Measurements from ENCODE around the gene DEPDC5. TPM values are rescaled to one million over a fixed set of nuclear protein-coding genes. Genes with fewer than 3 reads are reported as not detected.

DEPDC5 gene
- total and polyA plus RNA-seq, 10 of the 15 experiments (the other 5 are each of a cell fraction or from before 2014, with no cell fraction given) = 3.0 to 38.9 (median 22.8) TPM

GRCh38 chr22:31940506-31940905 lies 186.7 kb downstream of the DEPDC5 start:
- Histone ChIP-seq H3K36me3 (ENCODE audit: control insufficient read depth in 2 of 2, insufficient read depth in 2 of 2, low read length in 1 of 2) (no peaks in the 10 kb centered on the region), H3K79me2 (ENCODE audit: control insufficient read depth, insufficient read depth, low read length) (peaks cover 11% of the 10 kb centered on the region), H4K20me1 (ENCODE audit: control insufficient read depth, insufficient read depth) (no peaks in the 10 kb centered on the region), H3K9me3 (replicated peaks; ENCODE audit: control insufficient read depth, insufficient read depth, low read length) (no peaks in the 10 kb centered on the region), H3K4me3 (no peak overlapping the region), H3K27ac (ENCODE audit: control insufficient read depth, insufficient read depth) (no peak overlapping the region), H3K4me2 (ENCODE audit: control insufficient read depth, insufficient read depth) (no peak overlapping the region), H3K4me1 (ENCODE audit: control insufficient read depth, insufficient read depth, low read length) (peaks cover 5% of the 10 kb centered on the region; the same call in 1 of the 2 replicates), H3K27me3 (replicated peaks in 1 of 2; ENCODE audit: control insufficient read depth in 2 of 2, insufficient read depth in 2 of 2, low read length in 1 of 2) (peaks cover 0 to 2% of the 10 kb centered on the region in 2 experiments; a peak in 1 of 4 replicates), H2AFZ (ENCODE audit: control insufficient read depth, low read depth, low read length) (no peak overlapping the region), H3K9ac (ENCODE audit: control insufficient read depth, insufficient read depth, low read length) (no peak overlapping the region)
- no peak for FAIRE-seq
- intact Hi-C loops (cut with micrococcal nuclease; ENCODE audit: unreplicated experiment) (no loop called here), in situ Hi-C loops (cut with MboI) (no loop called here)
- RAD21 ChIA-PET (ENCODE audit: unreplicated experiment) = no interaction called here
- WGBS (ENCODE audit: insufficient coverage, insufficient replicate concordance, low lambda C conversion rate, missing lambda C conversion rate) = 58% methylated on average over 9 of the region's 9 CpGs
- TF ChIP-seq NKRF (conservative IDR thresholded peaks at IDR 0.05) (no peak), YY1 (IDR thresholded peaks at IDR 0.05; ENCODE audit: low read depth, low read length) (no peak), SREBF1 (IDR thresholded peaks at IDR 0.05; ENCODE audit: low read length) (no peak), ZNF622 (IDR thresholded peaks at IDR 0.05) (no peak), ZBED1 (IDR thresholded peaks at IDR 0.05; ENCODE audit: borderline replicate concordance) (no peak), CHD4 (IDR thresholded peaks at IDR 0.05) (no peak), CBX5 (IDR thresholded peaks at IDR 0.05; ENCODE audit: low read depth) (no peak), SMARCA5 (IDR thresholded peaks at IDR 0.05) (no peak), STAT1 (conservative IDR thresholded peaks at IDR 0.05) (no peak), KLF5 (IDR thresholded peaks at IDR 0.05; ENCODE audit: partially characterized antibody) (no peak), CHD1 (IDR thresholded peaks at IDR 0.05; ENCODE audit: low read depth, low read length) (no peak)
- TF ChIP-seq, protein P1, sequence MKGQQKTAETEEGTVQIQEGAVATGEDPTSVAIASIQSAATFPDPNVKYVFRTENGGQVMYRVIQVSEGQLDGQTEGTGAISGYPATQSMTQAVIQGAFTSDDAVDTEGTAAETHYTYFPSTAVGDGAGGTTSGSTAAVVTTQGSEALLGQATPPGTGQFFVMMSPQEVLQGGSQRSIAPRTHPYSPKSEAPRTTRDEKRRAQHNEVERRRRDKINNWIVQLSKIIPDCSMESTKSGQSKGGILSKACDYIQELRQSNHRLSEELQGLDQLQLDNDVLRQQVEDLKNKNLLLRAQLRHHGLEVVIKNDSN (IDR thresholded peaks at IDR 0.05; ENCODE audit: borderline replicate concordance, extremely low read length, insufficient read depth, low read depth, low read length) = no peak
- TF ChIP-seq, protein P2, sequence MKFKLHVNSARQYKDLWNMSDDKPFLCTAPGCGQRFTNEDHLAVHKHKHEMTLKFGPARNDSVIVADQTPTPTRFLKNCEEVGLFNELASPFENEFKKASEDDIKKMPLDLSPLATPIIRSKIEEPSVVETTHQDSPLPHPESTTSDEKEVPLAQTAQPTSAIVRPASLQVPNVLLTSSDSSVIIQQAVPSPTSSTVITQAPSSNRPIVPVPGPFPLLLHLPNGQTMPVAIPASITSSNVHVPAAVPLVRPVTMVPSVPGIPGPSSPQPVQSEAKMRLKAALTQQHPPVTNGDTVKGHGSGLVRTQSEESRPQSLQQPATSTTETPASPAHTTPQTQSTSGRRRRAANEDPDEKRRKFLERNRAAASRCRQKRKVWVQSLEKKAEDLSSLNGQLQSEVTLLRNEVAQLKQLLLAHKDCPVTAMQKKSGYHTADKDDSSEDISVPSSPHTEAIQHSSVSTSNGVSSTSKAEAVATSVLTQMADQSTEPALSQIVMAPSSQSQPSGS (IDR thresholded peaks at IDR 0.05; ENCODE audit: low read length) = no peak
- TF ChIP-seq, protein P3, sequence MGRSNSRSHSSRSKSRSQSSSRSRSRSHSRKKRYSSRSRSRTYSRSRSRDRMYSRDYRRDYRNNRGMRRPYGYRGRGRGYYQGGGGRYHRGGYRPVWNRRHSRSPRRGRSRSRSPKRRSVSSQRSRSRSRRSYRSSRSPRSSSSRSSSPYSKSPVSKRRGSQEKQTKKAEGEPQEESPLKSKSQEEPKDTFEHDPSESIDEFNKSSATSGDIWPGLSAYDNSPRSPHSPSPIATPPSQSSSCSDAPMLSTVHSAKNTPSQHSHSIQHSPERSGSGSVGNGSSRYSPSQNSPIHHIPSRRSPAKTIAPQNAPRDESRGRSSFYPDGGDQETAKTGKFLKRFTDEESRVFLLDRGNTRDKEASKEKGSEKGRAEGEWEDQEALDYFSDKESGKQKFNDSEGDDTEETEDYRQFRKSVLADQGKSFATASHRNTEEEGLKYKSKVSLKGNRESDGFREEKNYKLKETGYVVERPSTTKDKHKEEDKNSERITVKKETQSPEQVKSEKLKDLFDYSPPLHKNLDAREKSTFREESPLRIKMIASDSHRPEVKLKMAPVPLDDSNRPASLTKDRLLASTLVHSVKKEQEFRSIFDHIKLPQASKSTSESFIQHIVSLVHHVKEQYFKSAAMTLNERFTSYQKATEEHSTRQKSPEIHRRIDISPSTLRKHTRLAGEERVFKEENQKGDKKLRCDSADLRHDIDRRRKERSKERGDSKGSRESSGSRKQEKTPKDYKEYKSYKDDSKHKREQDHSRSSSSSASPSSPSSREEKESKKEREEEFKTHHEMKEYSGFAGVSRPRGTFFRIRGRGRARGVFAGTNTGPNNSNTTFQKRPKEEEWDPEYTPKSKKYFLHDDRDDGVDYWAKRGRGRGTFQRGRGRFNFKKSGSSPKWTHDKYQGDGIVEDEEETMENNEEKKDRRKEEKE (IDR thresholded peaks at IDR 0.05) = no peak
- DNase-seq (ENCODE audit: low read depth, low spot score) = no peak
- SMC1A ChIA-PET (ENCODE audit: uncharacterized antibody, unreplicated experiment) = no interaction called here
- no peak for ATAC-seq
- CTCF ChIA-PET = interaction anchor here (1.6 kb wide), 1 partner anchor 303 kb away, joined by 3 read pairs; no protein-coding TSS in a partner anchor
- BruUV-seq (replicated peaks) = no TSS peak
- POLR2A ChIA-PET = no interaction called here
